Activated B cell treated with CpG ODN at 0.5 μM for 24 hours (primary cell): ENCODE data around the gene SMARCD2. TPM values are rescaled to one million over a fixed set of nuclear protein-coding genes. Genes with fewer than 3 reads are reported as not detected.

Source experiments
- ATAC-seq: fragments of 200-7000 bp; cut with Tn5 transposase; one replicate; pipeline ENCODE4 v1.10.0; 2021; ENCODE audit warnings: low read depth, mild to moderate bottlenecking, moderate library complexity
- CTCF ChIA-PET: fragments of 350-600 bp; sonication (Branson Sonifier 250); formaldehyde crosslinking; loops from one replicate; lab custom pipeline; 2021; ENCODE audit warnings: antibody characterized with exemption; lab: Charles Lee
- POLR2A ChIA-PET: fragments of 350-600 bp; sonication (Branson Sonifier 250); formaldehyde crosslinking; loops from one replicate; lab custom pipeline; 2021; ENCODE audit warnings: antibody characterized with exemption; lab: Charles Lee
- DNase-seq: peaks from one replicate; pipeline ENCODE4 v3.0.0; 2022
- H3K27ac Mint-ChIP-seq: one replicate; pipeline ENCODE4 v1.8.0; 2020; ENCODE audit warnings: mixed read lengths
- H3K27me3 Mint-ChIP-seq: one replicate; pipeline ENCODE4 v1.8.0; 2021; ENCODE audit warnings: mixed read lengths
- H3K36me3 Mint-ChIP-seq: one replicate; pipeline ENCODE4 v1.8.0; 2021; ENCODE audit warnings: low read depth, mixed read lengths
- H3K4me1 Mint-ChIP-seq: one replicate; pipeline ENCODE4 v1.8.0; 2021; ENCODE audit warnings: mixed read lengths
- H3K4me3 Mint-ChIP-seq: one replicate; pipeline ENCODE4 v1.8.0; 2020; ENCODE audit warnings: mild to moderate bottlenecking, mixed read lengths
- H3K9me3 Mint-ChIP-seq: one replicate; pipeline ENCODE4 v1.8.0; 2020; ENCODE audit warnings: mixed read lengths
- CTCF ChIP-seq: fragments of 200-600 bp; IDR thresholded peaks from one replicate; pipeline ENCODE4 v1.8.0; 2022; ENCODE audit warnings: antibody characterized with exemption, mild to moderate bottlenecking
- intact Hi-C: fragments of 100-400 bp; cut with micrococcal nuclease; formaldehyde crosslinking; loops from one replicate; pipeline ENCODE4 v1.15.1; 2024
- total RNA-seq: library from RNA; stranded (reverse); gene quantifications from 2 replicates; pipeline ENCODE4 v1.2.3, GENCODE V29; 2022

The SMARCD2 gene
- total RNA-seq, 1 donor from 2014 or later: 114 TPM

GRCh38 chr17:63834431-63835166 is 7.9 kb downstream of the SMARCD2 start:
- H3K9me3 Mint-ChIP-seq: no peaks in the 10 kb centered on the region
- H3K27ac Mint-ChIP-seq: peak overlapping the region; percentile 65
- peaks cover 56% of the 10 kb centered on the region for H3K4me1 Mint-ChIP-seq
- peaks cover 71% of the 10 kb centered on the region for H3K36me3 Mint-ChIP-seq
- DNase-seq (no peak), ATAC-seq (peak; percentile 88)
- ChIA-PET POLR2A (interaction anchor here (1.0 to 5.3 kb wide), 4 partner anchors 8 to 311 kb away, joined by 3 to 30 read pairs (median 5); partner anchors contain the start of genes CCDC47 and SMARCD2), CTCF (interaction anchor here (0.6 to 0.9 kb wide), 3 partner anchors 16 to 139 kb away, joined by 3 read pairs; no protein-coding TSS in a partner anchor)
- no peak for TF ChIP-seq CTCF
- intact Hi-C loops: loop anchor here (1.0 to 2.0 kb wide), 3 partner anchors 7 to 409 kb away; partner anchors contain the start of genes FTSJ3 and PSMC5
- H3K27me3 Mint-ChIP-seq: no peaks in the 10 kb centered on the region
- no peak overlapping the region for H3K4me3 Mint-ChIP-seq

GRCh38 chr17:63833741-63834373 is 8.6 kb downstream of the SMARCD2 start:
- Mint-ChIP-seq H3K36me3 (peaks cover 78% of the 10 kb centered on the region), H3K4me1 (peaks cover 56% of the 10 kb centered on the region), H3K9me3 (no peaks in the 10 kb centered on the region), H3K4me3 (no peak overlapping the region), H3K27ac (no peak overlapping the region), H3K27me3 (no peaks in the 10 kb centered on the region)
- POLR2A ChIA-PET: interaction anchor here (1.0 to 5.3 kb wide), 4 partner anchors 9 to 312 kb away, joined by 3 to 30 read pairs (median 5); partner anchors contain the start of genes CCDC47 and SMARCD2
- no peak for TF ChIP-seq CTCF
- CTCF ChIA-PET: interaction anchor here (0.6 to 1.3 kb wide), 3 partner anchors 8 to 62 kb away, joined by 3 to 5 read pairs (median 3); no protein-coding TSS in a partner anchor
- DNase-seq: no peak
- no peak for ATAC-seq
- intact Hi-C loops: loop anchor here (2.0 kb wide), 1 partner anchor 221 kb away; no protein-coding TSS in a partner anchor

- Mint-ChIP-seq H3K27me3 (no peaks in the 10 kb centered on the region), H3K9me3 (no peaks in the 10 kb centered on the region), H3K4me1 (peaks cover 53% of the 10 kb centered on the region), H3K27ac (no peak overlapping the region), H3K36me3 (peaks cover 85% of the 10 kb centered on the region), H3K4me3 (no peak overlapping the region)
- TF ChIP-seq CTCF: no peak
- no peak for ATAC-seq
- no peak for DNase-seq
- ChIA-PET CTCF (interaction anchor here (1.3 kb wide), 1 partner anchor 9 kb away, joined by 5 read pairs; no protein-coding TSS in a partner anchor), POLR2A (interaction anchor here (0.9 to 5.3 kb wide), 4 partner anchors 10 to 312 kb away, joined by 4 to 30 read pairs (median 5); partner anchors contain the start of genes DDX42 and SMARCD2)
- intact Hi-C loops: no loop called here
These were observed 9.3 kb downstream of the SMARCD2 start for GRCh38 chr17:63833026-63833740.

GRCh38 chr17:63832455-63832854 is 10.0 kb downstream of the SMARCD2 start:
- DNase-seq (no peak), ATAC-seq (no peak)
- TF ChIP-seq CTCF: no peak
- H3K4me3 Mint-ChIP-seq: no peak overlapping the region
- intact Hi-C loops: no loop called here
- CTCF ChIA-PET: interaction anchor here (1.3 kb wide), 1 partner anchor 9 kb away, joined by 5 read pairs; no protein-coding TSS in a partner anchor
- POLR2A ChIA-PET: interaction anchor here (0.9 to 5.3 kb wide), 5 partner anchors 8 to 136 kb away, joined by 3 to 30 read pairs (median 4); partner anchors contain the start of genes DDX42 and SMARCD2
- no peaks in the 10 kb centered on the region for H3K27me3 Mint-ChIP-seq
- peaks cover 90% of the 10 kb centered on the region for H3K36me3 Mint-ChIP-seq
- no peak overlapping the region for H3K27ac Mint-ChIP-seq
- H3K9me3 Mint-ChIP-seq: no peaks in the 10 kb centered on the region
- H3K4me1 Mint-ChIP-seq: peaks cover 54% of the 10 kb centered on the region
